ENCODE measurements around the gene ST7.

ST7 gene

GRCh38 chr7:116980354-116980753, 27.1 kb downstream of the ST7 start:
- DNase-seq (ENCODE audit: insufficient read length, low spot score) (no peak), FAIRE-seq (no peak)
- no peak for TF ChIP-seq POLR2A (IDR thresholded peaks at IDR 0.05; ENCODE audit: low read depth, low read length)

GRCh38 chr7:116981939-116982338, 28.6 kb downstream of the ST7 start:
- DNase-seq (ENCODE audit: insufficient read length, low spot score), result no peak
- no peak for TF ChIP-seq POLR2A (IDR thresholded peaks at IDR 0.05; ENCODE audit: low read depth, low read length)
- FAIRE-seq, result no peak

DNA sequence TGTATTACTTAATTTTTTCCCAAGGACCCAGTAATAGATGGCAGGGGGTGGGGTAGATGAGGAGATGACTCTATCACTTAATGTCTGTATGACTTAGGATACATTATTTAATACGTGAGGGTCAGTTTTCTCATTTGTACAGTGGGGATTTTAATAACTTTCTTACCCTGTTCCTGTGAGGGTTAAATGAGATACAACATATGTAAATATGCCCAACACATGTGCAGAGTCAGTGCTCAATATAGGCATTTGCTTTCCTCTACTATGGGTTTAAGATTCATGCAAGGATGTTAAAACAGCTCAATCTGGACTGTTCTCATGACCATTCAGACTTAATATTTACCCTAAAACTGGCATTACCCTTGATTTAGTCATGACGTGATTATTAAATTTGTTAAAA, 31.2 kb downstream of the ST7 start:
- no peak for TF ChIP-seq POLR2A (IDR thresholded peaks at IDR 0.05; ENCODE audit: low read depth, low read length)
- DNase-seq (ENCODE audit: insufficient read length, low spot score) (no peak), FAIRE-seq (no peak)

DNA sequence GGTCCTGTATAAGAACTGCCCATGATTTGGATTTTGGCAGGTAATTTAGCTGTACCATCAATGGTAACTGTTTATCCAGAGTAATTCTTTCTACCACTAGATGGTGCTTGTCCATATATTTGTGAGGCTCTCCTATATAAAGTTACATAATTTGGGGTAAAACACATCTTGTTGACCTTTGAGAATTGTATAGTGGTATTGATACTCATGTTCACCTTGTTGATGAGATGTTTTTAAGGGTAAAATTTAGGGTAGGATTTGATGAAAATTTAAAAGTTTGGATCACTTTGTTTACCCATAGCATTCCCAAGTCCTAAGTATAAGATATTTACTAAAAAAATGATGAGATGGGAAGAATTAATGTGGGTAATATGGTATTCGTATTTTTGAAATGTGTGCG, 31.6 kb downstream of the ST7 start:
- DNase-seq (ENCODE audit: insufficient read length, low spot score), result no peak
- TF ChIP-seq POLR2A (IDR thresholded peaks at IDR 0.05; ENCODE audit: low read depth, low read length), result no peak
- peak; percentile 66 for FAIRE-seq

GRCh38 chr7:116985575-116985974, 32.3 kb downstream of the ST7 start:
- TF ChIP-seq POLR2A (IDR thresholded peaks at IDR 0.05; ENCODE audit: low read depth, low read length), result no peak
- FAIRE-seq (no peak), DNase-seq (ENCODE audit: insufficient read length, low spot score) (no peak)

DNA sequence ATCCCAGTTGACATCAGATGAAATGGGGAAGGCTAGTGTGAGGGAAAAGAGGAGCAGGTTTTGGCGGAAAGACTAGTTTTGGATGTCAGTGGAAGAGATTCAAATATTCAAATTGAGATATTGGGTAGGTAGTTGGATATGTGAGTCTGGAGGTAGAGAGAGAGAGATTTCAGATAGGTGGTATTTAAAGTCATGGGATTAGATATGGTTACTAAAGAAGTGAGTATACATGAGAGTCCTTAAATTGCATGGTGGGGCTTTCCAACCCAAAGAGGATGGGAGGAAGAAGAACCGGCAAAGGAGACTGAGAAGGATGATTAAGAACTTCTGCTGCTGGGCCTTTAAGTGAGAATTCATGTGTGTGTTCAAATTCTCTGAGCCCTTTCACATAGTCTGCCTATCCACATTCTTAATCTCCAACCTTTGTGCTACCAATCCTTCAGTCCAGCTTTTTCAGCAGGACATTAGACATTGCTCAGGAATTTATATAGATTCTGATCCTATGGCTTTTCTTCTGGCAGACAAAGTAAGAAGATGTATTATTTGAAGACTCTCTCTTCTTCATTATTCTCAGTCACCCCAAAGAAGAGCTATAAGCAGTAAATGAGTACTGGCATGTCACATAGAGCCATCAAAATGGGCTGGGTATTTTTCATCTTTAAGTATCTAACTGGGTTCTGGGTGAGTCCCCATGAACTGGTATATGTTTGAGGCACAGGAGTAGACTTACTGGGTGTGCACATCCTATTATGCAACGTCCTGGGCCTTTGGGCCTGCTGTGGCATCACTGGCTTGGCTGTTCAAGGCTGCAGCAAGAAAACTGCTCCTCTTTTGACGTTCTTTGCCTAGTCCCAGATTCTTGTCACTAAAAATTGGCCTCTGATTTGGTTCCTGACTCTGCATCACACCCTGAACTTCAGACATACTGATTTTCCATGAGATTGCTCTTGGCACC, 33.6 kb downstream of the ST7 start:
- FAIRE-seq (no peak), DNase-seq (ENCODE audit: insufficient read length, low spot score) (no peak)
- no peak for TF ChIP-seq POLR2A (IDR thresholded peaks at IDR 0.05; ENCODE audit: low read depth, low read length)

GRCh38 chr7:116988363-116988989, 35.2 kb downstream of the ST7 start:
- no peak for TF ChIP-seq POLR2A (IDR thresholded peaks at IDR 0.05; ENCODE audit: low read depth, low read length)
- DNase-seq (ENCODE audit: insufficient read length, low spot score), result no peak
- no peak for FAIRE-seq

GRCh38 chr7:116990056-116990455, 36.8 kb downstream of the ST7 start:
- FAIRE-seq (no peak), DNase-seq (ENCODE audit: insufficient read length, low spot score) (no peak)
- TF ChIP-seq POLR2A (IDR thresholded peaks at IDR 0.05; ENCODE audit: low read depth, low read length), result no peak

GRCh38 chr7:116991233-116991632, 37.9 kb downstream of the ST7 start:
- FAIRE-seq, result no peak
- no peak for DNase-seq (ENCODE audit: insufficient read length, low spot score)
- no peak for TF ChIP-seq POLR2A (IDR thresholded peaks at IDR 0.05; ENCODE audit: low read depth, low read length)

DNA sequence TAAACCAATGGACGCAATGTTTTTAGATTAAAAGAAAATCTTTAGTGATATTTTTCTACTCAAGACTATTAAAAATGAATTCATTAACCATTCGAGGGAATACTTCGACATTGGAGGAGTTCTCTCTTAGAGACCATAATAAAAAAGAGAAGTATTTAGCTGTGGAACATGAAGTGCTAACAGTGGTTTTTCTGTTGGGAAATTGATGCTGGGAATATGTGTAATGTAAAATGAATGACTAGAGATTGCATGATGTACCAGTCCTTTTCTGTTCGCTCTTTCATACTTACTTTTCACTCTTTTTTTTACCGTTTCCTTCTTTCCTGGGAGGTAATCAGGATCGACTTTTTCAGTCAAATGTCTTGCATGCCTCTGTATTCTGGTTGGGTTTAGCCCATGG, 41.3 kb downstream of the ST7 start:
- DNase-seq (ENCODE audit: insufficient read length, low spot score) (no peak), FAIRE-seq (no peak)
- no peak for TF ChIP-seq POLR2A (IDR thresholded peaks at IDR 0.05; ENCODE audit: low read depth, low read length)

GRCh38 chr7:116997972-116998371, 44.7 kb downstream of the ST7 start:
- TF ChIP-seq POLR2A (IDR thresholded peaks at IDR 0.05; ENCODE audit: low read depth, low read length), result no peak
- FAIRE-seq (no peak), DNase-seq (ENCODE audit: insufficient read length, low spot score) (no peak)

GRCh38 chr7:116998567-116999175, 45.4 kb downstream of the ST7 start:
- DNase-seq (ENCODE audit: insufficient read length, low spot score) (no peak), FAIRE-seq (no peak)
- no peak for TF ChIP-seq POLR2A (IDR thresholded peaks at IDR 0.05; ENCODE audit: low read depth, low read length)

GRCh38 chr7:116999311-116999710, 46.0 kb downstream of the ST7 start:
- no peak for DNase-seq (ENCODE audit: insufficient read length, low spot score)
- TF ChIP-seq POLR2A (IDR thresholded peaks at IDR 0.05; ENCODE audit: low read depth, low read length), result no peak
- no peak for FAIRE-seq

DNA sequence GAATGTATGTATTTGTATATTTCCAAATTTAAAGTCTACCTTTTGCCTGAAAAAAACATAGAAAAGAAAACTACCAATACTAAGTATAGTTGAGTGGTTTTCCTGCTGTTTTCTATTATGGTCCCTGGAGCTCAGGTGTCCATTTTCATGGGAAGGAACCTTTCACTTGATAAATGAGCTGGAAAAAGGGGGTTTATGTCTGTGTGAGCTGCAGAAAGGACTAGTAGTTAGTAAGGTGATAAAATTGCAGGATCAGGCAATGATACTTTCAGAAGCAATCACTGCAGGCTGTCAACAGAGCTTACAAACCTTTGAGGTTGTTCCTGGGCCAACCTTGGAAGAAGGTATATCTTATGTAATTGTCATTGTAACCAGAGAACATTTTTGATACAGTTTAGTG, 48.0 kb downstream of the ST7 start:
- no peak for TF ChIP-seq POLR2A (IDR thresholded peaks at IDR 0.05; ENCODE audit: low read depth, low read length)
- DNase-seq (ENCODE audit: insufficient read length, low spot score) (no peak), FAIRE-seq (no peak)
